AG04449 (cell line): ENCODE measurements around the gene PCARE.

Source experiments
- CTCF ChIA-PET: fragments of 350-600 bp; formaldehyde crosslinking; extraction: SDS; loops from one replicate; lab custom pipeline; 2021; ENCODE audit warnings: antibody characterized with exemption; lab: Yijun Ruan, JAX
- POLR2A ChIA-PET: fragments of 400-600, 350-600 bp; formaldehyde crosslinking; extraction: SDS; loops from one replicate; lab custom pipeline; 2020; ENCODE audit warnings: antibody characterized with exemption, inconsistent platforms; lab: Yijun Ruan, JAX
- DNase-seq: peaks from one replicate; pipeline ENCODE4 v3.0.0-alpha.2; 2010; ENCODE audit warnings: low read depth, low spot score
- H3K4me3 ChIP-seq: 2 replicates; pipeline ENCODE4 v1.5.1; 2011; ENCODE audit warnings: low read depth, mild to moderate bottlenecking, control low read depth, low read length
- CTCF ChIP-seq: IDR thresholded peaks from one replicate; pipeline ENCODE4 v1.5.1; 2011; ENCODE audit warnings: mild to moderate bottlenecking, moderate library complexity, low read length, control low read depth, inconsistent platforms; ENCODE audit not compliant: insufficient read depth; ENCODE audit errors: missing control alignments

Gene PCARE

GRCh38 chr2:29082804-29083495 lies 8.6 kb upstream of the PCARE start:
- no peak overlapping the region for H3K4me3 ChIP-seq
- ChIA-PET CTCF (no interaction called here), POLR2A (no interaction called here)
- no peak for DNase-seq
- no peak for TF ChIP-seq CTCF

GRCh38 chr2:29080886-29081743 lies 6.8 kb upstream of the PCARE start:
- ChIA-PET CTCF (no interaction called here), POLR2A (no interaction called here)
- H3K4me3 ChIP-seq, result no peak overlapping the region
- no peak for DNase-seq
- no peak for TF ChIP-seq CTCF

GRCh38 chr2:29079887-29080286 lies 5.6 kb upstream of the PCARE start:
- ChIA-PET POLR2A (no interaction called here), CTCF (no interaction called here)
- no peak overlapping the region for H3K4me3 ChIP-seq
- TF ChIP-seq CTCF, result no peak
- no peak for DNase-seq

GRCh38 chr2:29075894-29076705 lies 1.8 kb upstream of the PCARE start:
- CTCF ChIA-PET, result interaction anchor here (1.5 to 2.4 kb wide), 2 partner anchors 10 to 25 kb away, joined by 4 to 6 read pairs; no protein-coding TSS in a partner anchor
- H3K4me3 ChIP-seq, result no peak overlapping the region
- no peak for DNase-seq
- TF ChIP-seq CTCF, result no peak
- POLR2A ChIA-PET, result no interaction called here

GRCh38 chr2:29073933-29074332 lies 390 bp downstream of the PCARE start:
- ChIA-PET POLR2A (no interaction called here), CTCF (no interaction called here)
- no peak overlapping the region for H3K4me3 ChIP-seq
- no peak for TF ChIP-seq CTCF
- DNase-seq, result no peak
